Measurements from ENCODE around the gene EXOC6. TPM values are rescaled to one million over a fixed set of nuclear protein-coding genes. Genes with fewer than 3 reads are reported as not detected.

Gene EXOC6
- total RNA-seq, 6 experiments from 2014 or later = 5.5 to 15.6 (median 9.9) TPM

DNA sequence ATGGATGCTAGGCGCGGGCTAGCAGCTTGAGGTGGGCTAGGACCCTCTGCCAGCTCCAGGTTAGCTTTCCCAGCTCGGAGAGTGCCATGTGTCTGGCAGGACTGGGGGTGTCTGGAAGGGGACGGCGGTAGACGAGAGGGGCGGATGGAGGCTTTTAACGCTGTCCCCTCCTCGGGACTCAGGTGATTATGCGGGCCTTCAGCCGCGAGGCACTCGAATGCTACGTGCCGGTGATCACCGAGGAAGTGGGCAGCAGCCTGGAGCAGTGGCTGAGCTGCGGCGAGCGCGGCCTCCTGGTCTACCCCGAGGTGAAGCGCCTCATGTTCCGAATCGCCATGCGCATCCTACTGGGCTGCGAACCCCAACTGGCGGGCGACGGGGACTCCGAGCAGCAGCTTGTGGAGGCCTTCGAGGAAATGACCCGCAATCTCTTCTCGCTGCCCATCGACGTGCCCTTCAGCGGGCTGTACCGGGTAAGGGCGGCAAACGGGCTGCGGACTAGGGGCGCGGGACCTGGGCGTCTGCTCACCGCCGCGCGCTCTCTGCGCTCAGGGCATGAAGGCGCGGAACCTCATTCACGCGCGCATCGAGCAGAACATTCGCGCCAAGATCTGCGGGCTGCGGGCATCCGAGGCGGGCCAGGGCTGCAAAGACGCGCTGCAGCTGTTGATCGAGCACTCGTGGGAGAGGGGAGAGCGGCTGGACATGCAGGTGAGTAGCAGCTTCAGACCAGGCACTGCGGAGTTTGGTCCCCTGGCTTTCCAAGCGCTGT lies 226.5 kb downstream of the EXOC6 start:
- Histone ChIP-seq H3K4me3 (peak overlapping the region; percentile 18 to 76 (median 49)), H3K9me3 (no peaks in the 10 kb centered on the region), H3K36me3 (no peaks in the 10 kb centered on the region), H3K27ac (no peak overlapping the region), H3K4me1 (peaks cover 0 to 75% (median 20%) of the 10 kb centered on the region in 4 donors), H3K27me3 (no peaks in the 10 kb centered on the region)
- intact Hi-C loops (cut with DNase I) = no loop called here
- 0% methylated on average over 1 of the region's 67 CpGs for WGBS (ENCODE audit: insufficient coverage, low coverage, low lambda C conversion rate, missing lambda C conversion rate)
- DNase-seq (no peak), ATAC-seq (no peak)
- TF ChIP-seq, protein P1, sequence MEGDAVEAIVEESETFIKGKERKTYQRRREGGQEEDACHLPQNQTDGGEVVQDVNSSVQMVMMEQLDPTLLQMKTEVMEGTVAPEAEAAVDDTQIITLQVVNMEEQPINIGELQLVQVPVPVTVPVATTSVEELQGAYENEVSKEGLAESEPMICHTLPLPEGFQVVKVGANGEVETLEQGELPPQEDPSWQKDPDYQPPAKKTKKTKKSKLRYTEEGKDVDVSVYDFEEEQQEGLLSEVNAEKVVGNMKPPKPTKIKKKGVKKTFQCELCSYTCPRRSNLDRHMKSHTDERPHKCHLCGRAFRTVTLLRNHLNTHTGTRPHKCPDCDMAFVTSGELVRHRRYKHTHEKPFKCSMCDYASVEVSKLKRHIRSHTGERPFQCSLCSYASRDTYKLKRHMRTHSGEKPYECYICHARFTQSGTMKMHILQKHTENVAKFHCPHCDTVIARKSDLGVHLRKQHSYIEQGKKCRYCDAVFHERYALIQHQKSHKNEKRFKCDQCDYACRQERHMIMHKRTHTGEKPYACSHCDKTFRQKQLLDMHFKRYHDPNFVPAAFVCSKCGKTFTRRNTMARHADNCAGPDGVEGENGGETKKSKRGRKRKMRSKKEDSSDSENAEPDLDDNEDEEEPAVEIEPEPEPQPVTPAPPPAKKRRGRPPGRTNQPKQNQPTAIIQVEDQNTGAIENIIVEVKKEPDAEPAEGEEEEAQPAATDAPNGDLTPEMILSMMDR (IDR thresholded peaks at IDR 0.05) = no peak
- TF ChIP-seq POLR2A (IDR thresholded peaks at IDR 0.05) = no peak

DNA sequence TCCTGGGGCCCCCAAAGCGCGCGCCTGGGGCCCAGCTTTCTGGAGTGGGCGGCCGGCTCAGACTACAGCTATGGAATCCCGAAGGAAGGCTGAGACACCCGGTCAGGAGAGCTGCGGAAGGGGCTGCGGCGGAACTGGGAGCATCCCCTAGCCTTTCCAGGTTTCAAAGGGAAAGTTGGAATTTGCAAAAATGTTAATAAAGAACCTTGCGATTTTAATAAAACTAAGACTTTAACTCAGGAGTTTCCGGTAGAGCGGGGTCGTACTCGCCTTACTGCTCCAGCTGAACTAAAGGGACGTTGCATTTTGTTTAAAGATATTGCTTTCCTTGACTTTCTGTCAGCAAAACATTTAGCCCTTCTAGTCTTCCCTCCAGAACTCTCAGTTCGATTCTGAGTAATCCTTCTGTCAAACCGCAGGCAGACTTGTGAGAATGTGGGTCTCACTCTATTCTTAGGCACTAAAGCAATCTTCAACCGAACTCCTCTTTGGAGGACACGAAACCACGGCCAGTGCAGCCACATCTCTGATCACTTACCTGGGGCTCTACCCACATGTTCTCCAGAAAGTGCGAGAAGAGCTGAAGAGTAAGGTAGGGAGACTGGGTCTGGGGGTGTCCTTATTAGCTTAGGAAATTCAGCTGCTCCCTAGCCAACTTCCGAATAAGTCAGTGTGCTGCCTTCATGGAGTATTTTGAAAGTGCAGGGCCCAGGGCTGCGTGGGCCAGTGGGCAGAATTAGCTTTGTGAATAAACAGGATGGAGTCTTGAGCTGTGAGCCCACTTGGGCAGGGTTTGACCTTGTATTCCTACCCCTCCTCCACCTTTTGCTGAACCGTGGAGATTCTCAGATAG lies 227.3 kb downstream of the EXOC6 start:
- peak overlapping the region in 2 of 3 donors; percentile 49 to 76 for H3K4me3 ChIP-seq
- peaks cover 0 to 82% (median 22%) of the 10 kb centered on the region in 4 donors for H3K4me1 ChIP-seq
- ATAC-seq (no peak), DNase-seq (no peak)
- no peaks in the 10 kb centered on the region for H3K27me3 ChIP-seq
- no peaks in the 10 kb centered on the region for H3K9me3 ChIP-seq
- intact Hi-C loops (cut with DNase I) = no loop called here
- no peaks in the 10 kb centered on the region for H3K36me3 ChIP-seq
- H3K27ac ChIP-seq = no peak overlapping the region
- TF ChIP-seq, protein P1 (IDR thresholded peaks at IDR 0.05) = no peak
- WGBS (ENCODE audit: insufficient coverage, low coverage, low lambda C conversion rate, missing lambda C conversion rate) = 52% methylated on average over 19 of the region's 25 CpGs

DNA sequence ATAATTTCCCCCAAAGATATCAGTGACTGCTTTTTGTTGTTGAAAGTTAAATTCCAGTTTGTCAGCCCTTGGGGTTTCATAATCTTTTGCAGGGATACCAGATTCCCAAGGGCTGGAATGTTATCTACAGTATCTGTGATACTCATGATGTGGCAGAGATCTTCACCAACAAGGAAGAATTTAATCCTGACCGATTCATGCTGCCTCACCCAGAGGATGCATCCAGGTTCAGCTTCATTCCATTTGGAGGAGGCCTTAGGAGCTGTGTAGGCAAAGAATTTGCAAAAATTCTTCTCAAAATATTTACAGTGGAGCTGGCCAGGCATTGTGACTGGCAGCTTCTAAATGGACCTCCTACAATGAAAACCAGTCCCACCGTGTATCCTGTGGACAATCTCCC lies 228.6 kb downstream of the EXOC6 start:
- H3K9me3 ChIP-seq = no peaks in the 10 kb centered on the region
- peaks cover 0 to 75% (median 22%) of the 10 kb centered on the region in 4 donors for H3K4me1 ChIP-seq
- H3K27ac ChIP-seq = peak overlapping the region in 1 of 3 donors; percentile 6
- H3K4me3 ChIP-seq = no peak overlapping the region
- DNase-seq (no peak), ATAC-seq (no peak)
- H3K27me3 ChIP-seq = no peaks in the 10 kb centered on the region
- no peaks in the 10 kb centered on the region for H3K36me3 ChIP-seq
- no peak for TF ChIP-seq POLR2A (IDR thresholded peaks at IDR 0.05)
- TF ChIP-seq, protein P1 (IDR thresholded peaks at IDR 0.05) = no peak
- WGBS (ENCODE audit: insufficient coverage, low coverage, low lambda C conversion rate, missing lambda C conversion rate) = 78% methylated on average over 2 of the region's 2 CpGs
- intact Hi-C loops (cut with DNase I) = no loop called here

DNA sequence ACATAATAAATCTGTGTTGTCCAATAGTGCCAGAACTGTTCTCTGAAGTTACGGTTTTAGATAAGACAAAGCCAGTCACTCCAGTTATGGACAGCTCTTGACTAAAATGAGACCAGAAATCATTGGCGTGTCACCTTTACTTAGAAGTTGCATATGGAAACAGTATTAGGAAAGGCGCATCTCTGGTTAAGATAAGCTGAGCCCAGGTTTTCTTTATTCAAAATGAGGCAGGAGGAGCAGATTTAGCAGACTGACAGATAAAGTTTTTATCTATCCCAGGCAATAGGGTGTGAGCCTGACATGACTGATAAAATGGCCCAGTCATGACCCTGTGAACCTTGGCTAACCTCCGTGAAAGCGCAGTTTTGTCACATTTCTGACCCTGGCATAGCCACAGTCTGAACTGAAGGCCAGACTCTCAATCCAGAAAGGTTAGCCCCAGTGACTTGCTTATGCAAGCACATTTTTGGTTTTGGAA lies 229.6 kb downstream of the EXOC6 start:
- H3K36me3 ChIP-seq = no peaks in the 10 kb centered on the region
- no peaks in the 10 kb centered on the region for H3K9me3 ChIP-seq
- peak overlapping the region in 1 of 3 donors; percentile 6 for H3K27ac ChIP-seq
- 35% methylated on average over 5 of the region's 5 CpGs for WGBS (ENCODE audit: insufficient coverage, low coverage, low lambda C conversion rate, missing lambda C conversion rate)
- H3K4me3 ChIP-seq = no peak overlapping the region
- DNase-seq = peak; percentile 55 to 91 (median 68)
- H3K27me3 ChIP-seq = no peaks in the 10 kb centered on the region
- peak; percentile 57 to 92 (median 88) for ATAC-seq
- TF ChIP-seq POLR2A (IDR thresholded peaks at IDR 0.05) = no peak
- TF ChIP-seq, protein P1 (IDR thresholded peaks at IDR 0.05) = no peak
- intact Hi-C loops (cut with DNase I) = no loop called here
- peaks cover 0 to 71% (median 19%) of the 10 kb centered on the region in 4 donors for H3K4me1 ChIP-seq
